Naive thymus-derived CD4-positive, alpha-beta T cell (primary cell): ENCODE measurements around the gene GPC6. TPM values are rescaled to one million over a fixed set of nuclear protein-coding genes. Genes with fewer than 3 reads are reported as not detected.

ENCODE experiments used
- ATAC-seq: fragments of 150-1000 bp; cut with Tn5 transposase; 2 replicates; pipeline ENCODE4 v1.10.0; 2021; ENCODE audit warnings: mild to moderate bottlenecking, moderate library complexity
- CTCF ChIA-PET: fragments of 350-600 bp; sonication (Branson Sonifier 250); formaldehyde crosslinking; loops from one replicate; lab custom pipeline; 2021; ENCODE audit warnings: antibody characterized with exemption; lab: Charles Lee
- POLR2A ChIA-PET: fragments of 350-600 bp; sonication (Branson Sonifier 250); formaldehyde crosslinking; loops from one replicate; lab custom pipeline; 2021; ENCODE audit warnings: antibody characterized with exemption, inconsistent platforms; lab: Charles Lee
- DNase-seq, 9 donors: peaks; one replicate each; pipeline versions ENCODE4 v3.0.0 to v3.0.0-alpha.2; 2020 to 2022; ENCODE audit warnings: mixed read lengths in 1 of 9
- H3K27ac ChIP-seq: one replicate; pipeline ENCODE4 v1.7.0; 2013; ENCODE audit warnings: mild to moderate bottlenecking, low read depth, low read length, moderate library complexity
- H3K27me3 ChIP-seq, 2 donors: one replicate each; pipeline ENCODE4 v1.7.0; 2013; ENCODE audit warnings: low read length in 2 of 2, mild to moderate bottlenecking in 2 of 2, moderate library complexity in 2 of 2; ENCODE audit not compliant: control insufficient read depth in 2 of 2, insufficient read depth in 2 of 2
- H3K36me3 ChIP-seq, 3 experiments: 1 replicate in 2 of 3; 2 replicates in 1 of 3; pipeline ENCODE4 v1.7.0; 2013; ENCODE audit warnings: low read length in 3 of 3, mild to moderate bottlenecking in 3 of 3, moderate library complexity in 1 of 3; ENCODE audit not compliant: insufficient read depth in 3 of 3, control insufficient read depth in 2 of 3
- H3K4me1 ChIP-seq, 2 donors: one replicate each; pipeline ENCODE4 v1.7.0; 2013; ENCODE audit warnings: low read length in 2 of 2, mild to moderate bottlenecking in 2 of 2, moderate library complexity in 1 of 2; ENCODE audit not compliant: control insufficient read depth in 2 of 2, insufficient read depth in 2 of 2
- H3K4me3 ChIP-seq: 2 replicates; pipeline ENCODE4 v1.7.0; 2013; ENCODE audit warnings: mild to moderate bottlenecking, low read length
- H3K9me3 ChIP-seq, 3 experiments: 1 replicate in 2 of 3; 2 replicates in 1 of 3; pipeline ENCODE4 v1.7.0; 2013; ENCODE audit warnings: low read length in 3 of 3; ENCODE audit not compliant: control insufficient read depth in 2 of 3
- H3K27ac Mint-ChIP-seq, 9 donors: one replicate each; pipeline ENCODE4 v1.8.0; 2020 to 2022; ENCODE audit warnings: mixed read lengths in 9 of 9, mild to moderate bottlenecking in 8 of 9, moderate library complexity in 5 of 9, inconsistent platforms in 2 of 9
- H3K27me3 Mint-ChIP-seq, 5 donors: one replicate each; pipeline ENCODE4 v1.8.0; 2021 to 2022; ENCODE audit warnings: mixed read lengths in 5 of 5, mild to moderate bottlenecking in 1 of 5
- H3K36me3 Mint-ChIP-seq, 5 donors: one replicate each; pipeline ENCODE4 v1.8.0; 2020 to 2022; ENCODE audit warnings: mixed read lengths in 5 of 5, mild to moderate bottlenecking in 3 of 5, inconsistent platforms in 1 of 5
- H3K4me1 Mint-ChIP-seq, 7 donors: one replicate each; pipeline ENCODE4 v1.8.0; 2020 to 2022; ENCODE audit warnings: mixed read lengths in 7 of 7, mild to moderate bottlenecking in 3 of 7, inconsistent platforms in 1 of 7
- H3K4me3 Mint-ChIP-seq, 10 donors: one replicate each; pipeline ENCODE4 v1.8.0; 2020 to 2022; ENCODE audit warnings: mild to moderate bottlenecking in 10 of 10, mixed read lengths in 10 of 10, moderate library complexity in 6 of 10, inconsistent platforms in 2 of 10
- H3K9me3 Mint-ChIP-seq, 11 donors: one replicate each; pipeline ENCODE4 v1.8.0; 2020 to 2022; ENCODE audit warnings: mixed read lengths in 11 of 11, mild to moderate bottlenecking in 4 of 11, inconsistent platforms in 1 of 11, moderate library complexity in 1 of 11
- intact Hi-C, 2 donors: fragments of 100-400 bp; cut with micrococcal nuclease; formaldehyde crosslinking; loops; one replicate each; pipeline ENCODE4 v1.15.1; 2023
- polyA plus RNA-seq, 2 donors: library from polyadenylated mRNA; unstranded; fragments of 300-500 nt; fragmentation: Illumina TruSeq; gene quantifications; one replicate each; pipeline ENCODE4 v1.2.3, GENCODE V29; 2021
- total RNA-seq, 6 experiments: library from RNA in 5 of 6; stranded (reverse) in 5 of 6; gene quantifications; 1 replicate in 5 of 6; 2 replicates in 1 of 6; pipeline ENCODE4 v1.2.3 and lab custom pipeline; 2021 to 2026

GPC6 gene
- total and polyA plus RNA-seq, 7 experiments from 2014 or later: not detected

- H3K4me3 Mint-ChIP-seq: no peak overlapping the region
- DNase-seq (no peak), ATAC-seq (no peak)
- H3K36me3 Mint-ChIP-seq: no peaks in the 10 kb centered on the region
- peaks cover 0 to 6% (median 0%) of the 10 kb centered on the region in 7 donors for H3K4me1 Mint-ChIP-seq
- ChIA-PET POLR2A (no interaction called here), CTCF (no interaction called here)
- Histone ChIP-seq H3K9me3 (no peaks in the 10 kb centered on the region), H3K27ac (no peak overlapping the region), H3K36me3 (no peaks in the 10 kb centered on the region), H3K4me3 (no peak overlapping the region), H3K4me1 (no peaks in the 10 kb centered on the region), H3K27me3 (peaks cover 0 to 3% of the 10 kb centered on the region in 2 donors)
- H3K27ac Mint-ChIP-seq: no peak overlapping the region
- no peaks in the 10 kb centered on the region for H3K9me3 Mint-ChIP-seq
- intact Hi-C loops: loop anchor here in 1 of 2 donors (10.0 kb wide), 3 partner anchors 252 to 692 kb away; no protein-coding TSS in a partner anchor
- peaks cover 7 to 35% (median 17%) of the 10 kb centered on the region in 5 donors for H3K27me3 Mint-ChIP-seq
Measured at GRCh38 chr13:94366677-94367076, 1140.1 kb downstream of the GPC6 start.

- ChIA-PET POLR2A (no interaction called here), CTCF (no interaction called here)
- no peaks in the 10 kb centered on the region for H3K9me3 Mint-ChIP-seq
- no peaks in the 10 kb centered on the region for H3K4me1 Mint-ChIP-seq
- ATAC-seq: no peak
- no peak overlapping the region for H3K4me3 Mint-ChIP-seq
- H3K4me1 ChIP-seq: no peaks in the 10 kb centered on the region
- peaks cover 11 to 50% (median 22%) of the 10 kb centered on the region in 5 donors for H3K27me3 Mint-ChIP-seq
- peaks cover 0 to 3% of the 10 kb centered on the region in 2 donors for H3K27me3 ChIP-seq
- DNase-seq: no peak
- H3K4me3 ChIP-seq: no peak overlapping the region
- H3K27ac Mint-ChIP-seq: no peak overlapping the region
- no peaks in the 10 kb centered on the region for H3K36me3 Mint-ChIP-seq
- intact Hi-C loops: loop anchor here in 1 of 2 donors (10.0 kb wide), 3 partner anchors 255 to 695 kb away; no protein-coding TSS in a partner anchor
- no peak overlapping the region for H3K27ac ChIP-seq
- no peaks in the 10 kb centered on the region for H3K36me3 ChIP-seq
- no peaks in the 10 kb centered on the region for H3K9me3 ChIP-seq
Measured at GRCh38 chr13:94369972-94370436, 1143.4 kb downstream of the GPC6 start.

- Mint-ChIP-seq H3K9me3 (no peaks in the 10 kb centered on the region), H3K27ac (no peak overlapping the region), H3K4me3 (no peak overlapping the region), H3K27me3 (peaks cover 7 to 35% (median 22%) of the 10 kb centered on the region in 5 donors), H3K36me3 (no peaks in the 10 kb centered on the region), H3K4me1 (no peaks in the 10 kb centered on the region)
- ChIA-PET POLR2A (no interaction called here), CTCF (no interaction called here)
- Histone ChIP-seq H3K27ac (no peak overlapping the region), H3K36me3 (no peaks in the 10 kb centered on the region), H3K4me3 (no peak overlapping the region), H3K9me3 (no peaks in the 10 kb centered on the region), H3K4me1 (no peaks in the 10 kb centered on the region), H3K27me3 (peaks cover 0 to 3% of the 10 kb centered on the region in 2 donors)
- ATAC-seq (no peak), DNase-seq (no peak)
- intact Hi-C loops: no loop called here
Measured at GRCh38 chr13:94371855-94372254, 1145.2 kb downstream of the GPC6 start.

- Mint-ChIP-seq H3K36me3 (no peaks in the 10 kb centered on the region), H3K4me1 (peaks cover 0 to 9% (median 0%) of the 10 kb centered on the region in 7 donors), H3K27ac (no peak overlapping the region), H3K4me3 (no peak overlapping the region), H3K9me3 (peaks cover 0 to 5% (median 0%) of the 10 kb centered on the region in 11 donors), H3K27me3 (peaks cover 0 to 24% (median 5%) of the 10 kb centered on the region in 5 donors)
- Histone ChIP-seq H3K4me1 (no peaks in the 10 kb centered on the region), H3K27ac (no peak overlapping the region), H3K36me3 (no peaks in the 10 kb centered on the region), H3K4me3 (no peak overlapping the region), H3K27me3 (no peaks in the 10 kb centered on the region), H3K9me3 (no peaks in the 10 kb centered on the region)
- intact Hi-C loops: no loop called here
- ChIA-PET POLR2A (no interaction called here), CTCF (no interaction called here)
- DNase-seq (no peak), ATAC-seq (no peak)
Measured at GRCh38 chr13:94382517-94382916, 1155.9 kb downstream of the GPC6 start.

GRCh38 chr13:94382960-94383359, 1156.4 kb downstream of the GPC6 start:
- intact Hi-C loops: no loop called here
- peaks cover 0 to 2% (median 0%) of the 10 kb centered on the region in 11 donors for H3K9me3 Mint-ChIP-seq
- ATAC-seq: no peak
- H3K4me1 ChIP-seq: no peaks in the 10 kb centered on the region
- no peak overlapping the region for H3K27ac Mint-ChIP-seq
- no peak overlapping the region for H3K4me3 ChIP-seq
- no peaks in the 10 kb centered on the region for H3K36me3 Mint-ChIP-seq
- H3K36me3 ChIP-seq: no peaks in the 10 kb centered on the region
- H3K27me3 Mint-ChIP-seq: peaks cover 0 to 22% (median 5%) of the 10 kb centered on the region in 5 donors
- no peaks in the 10 kb centered on the region for H3K9me3 ChIP-seq
- CTCF ChIA-PET: no interaction called here
- peaks cover 0 to 9% (median 0%) of the 10 kb centered on the region in 7 donors for H3K4me1 Mint-ChIP-seq
- no peaks in the 10 kb centered on the region for H3K27me3 ChIP-seq
- no peak overlapping the region for H3K27ac ChIP-seq
- H3K4me3 Mint-ChIP-seq: no peak overlapping the region
- POLR2A ChIA-PET: interaction anchor here (0.6 kb wide), 1 partner anchor 43 kb away, joined by 3 read pairs; no protein-coding TSS in a partner anchor
- DNase-seq: no peak

- ATAC-seq: no peak
Measured at GRCh38 chr13:94384231-94384905, 1157.8 kb downstream of the GPC6 start.

More at GRCh38 chr13:94384231-94384905, 1157.8 kb downstream of the GPC6 start:
- DNase-seq: no peak
- ChIA-PET POLR2A (no interaction called here), CTCF (interaction anchor here (1.0 kb wide), 1 partner anchor 21 kb away, joined by 3 read pairs; no protein-coding TSS in a partner anchor)
- H3K4me1 Mint-ChIP-seq: peaks cover 0 to 9% (median 0%) of the 10 kb centered on the region in 7 donors
- H3K9me3 Mint-ChIP-seq: no peaks in the 10 kb centered on the region
- no peaks in the 10 kb centered on the region for H3K36me3 ChIP-seq
- intact Hi-C loops: no loop called here
- H3K27ac Mint-ChIP-seq: no peak overlapping the region
- no peaks in the 10 kb centered on the region for H3K9me3 ChIP-seq
- H3K4me3 Mint-ChIP-seq: no peak overlapping the region
- H3K27me3 ChIP-seq: no peaks in the 10 kb centered on the region
- H3K36me3 Mint-ChIP-seq: no peaks in the 10 kb centered on the region
- no peak overlapping the region for H3K4me3 ChIP-seq
- no peaks in the 10 kb centered on the region for H3K4me1 ChIP-seq
- H3K27me3 Mint-ChIP-seq: peaks cover 0 to 14% (median 5%) of the 10 kb centered on the region in 5 donors
- H3K27ac ChIP-seq: no peak overlapping the region
